ENCODE results near the gene GALNT13.

Gene GALNT13

GRCh38 chr2:154226931-154227330 lies 355.2 kb downstream of the GALNT13 start:
- no peak for DNase-seq (ENCODE audit: low spot score)

DNA sequence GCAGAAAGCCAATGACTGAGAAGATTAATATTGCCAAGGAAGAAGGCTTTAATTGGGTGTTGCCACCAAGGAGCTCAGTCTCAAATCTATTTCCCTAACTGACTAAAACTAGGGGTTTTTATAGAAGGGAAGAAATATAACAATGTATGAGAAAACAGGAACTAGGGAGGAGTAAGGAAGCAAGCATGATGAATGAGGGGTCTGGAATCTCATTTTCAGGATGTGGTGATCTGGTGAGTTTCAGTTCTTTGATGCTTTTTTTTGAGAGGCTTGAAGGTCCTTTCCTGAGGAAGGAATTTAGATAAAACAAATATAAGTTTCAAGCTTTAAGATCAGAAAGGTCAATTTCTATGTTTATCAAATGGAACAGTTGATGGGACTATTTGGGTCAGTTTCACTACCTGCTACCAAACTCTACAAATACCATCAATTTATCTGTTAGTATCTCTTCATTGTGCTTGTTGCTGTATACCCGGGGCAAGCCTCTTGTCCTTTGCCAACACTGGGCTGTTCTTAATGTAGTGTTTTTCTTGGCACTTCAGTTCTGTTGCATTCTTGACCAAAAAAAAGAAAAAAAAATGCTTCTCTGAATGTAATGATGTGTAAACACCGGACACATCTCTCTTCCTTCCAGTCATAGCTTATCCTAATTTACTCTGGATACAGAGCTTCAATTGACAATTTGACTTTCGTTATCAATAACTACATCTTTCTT lies 357.0 kb downstream of the GALNT13 start:
- no peak for DNase-seq (ENCODE audit: low spot score)

DNA sequence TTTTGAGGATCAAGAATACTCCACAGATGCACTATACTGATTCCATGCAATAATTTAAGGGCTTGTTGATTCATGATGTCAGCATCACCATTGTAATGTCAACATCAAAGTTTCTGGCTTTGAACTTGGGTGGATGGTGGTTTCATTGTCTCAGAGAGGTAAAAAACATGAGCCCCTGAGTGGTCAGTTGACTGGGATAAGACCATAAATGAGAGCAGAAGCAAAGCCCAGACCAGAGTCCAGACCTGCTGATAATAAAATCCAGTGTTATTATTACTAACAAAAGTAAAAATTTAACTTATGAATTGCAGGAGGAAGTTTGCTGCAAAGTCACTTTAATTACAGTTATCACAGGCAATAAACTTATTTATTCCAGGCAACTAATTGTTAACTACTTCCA lies 358.2 kb downstream of the GALNT13 start:
- no peak for DNase-seq (ENCODE audit: low spot score)

DNA sequence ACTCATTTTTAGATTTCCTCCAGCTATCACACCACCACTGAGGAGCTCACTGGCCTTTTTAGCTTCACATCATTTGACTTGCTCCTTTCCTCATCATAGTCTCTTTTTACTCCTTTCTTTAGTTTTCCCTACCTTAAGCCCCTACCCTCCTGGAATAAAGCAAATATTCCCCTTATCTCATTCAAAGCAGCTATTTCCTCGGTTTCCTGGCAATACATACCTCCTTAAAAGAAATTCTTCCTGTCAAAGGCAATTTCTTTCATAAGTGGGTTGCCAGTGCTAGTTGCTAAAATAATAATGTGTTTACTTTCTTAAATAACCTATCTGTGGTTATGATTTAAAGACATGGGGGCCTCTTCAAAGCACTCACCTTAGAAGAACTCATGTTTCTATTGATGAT lies 359.3 kb downstream of the GALNT13 start:
- DNase-seq (ENCODE audit: low spot score), result no peak

- DNase-seq (ENCODE audit: low spot score), result no peak
Observed at GRCh38 chr2:154233231-154233630, 361.5 kb downstream of the GALNT13 start.

DNA sequence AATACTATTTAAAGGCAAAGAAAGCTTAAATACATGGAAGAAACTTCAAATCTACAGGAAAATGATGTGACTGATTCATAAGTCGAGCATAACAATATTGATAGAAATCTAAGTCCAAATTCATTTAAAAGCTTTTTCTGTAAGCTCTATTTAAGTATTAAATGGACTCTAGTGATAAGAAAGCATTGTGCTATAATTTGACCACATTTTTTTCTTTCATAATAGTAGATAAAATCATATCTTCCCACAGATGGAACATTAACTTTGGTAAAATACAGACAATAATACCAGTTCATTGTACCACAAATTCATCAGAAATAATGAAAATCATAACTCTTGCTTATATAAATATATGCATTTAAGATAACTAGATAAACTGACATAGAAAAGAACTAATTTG lies 366.5 kb downstream of the GALNT13 start:
- DNase-seq (ENCODE audit: low spot score), result no peak

DNA sequence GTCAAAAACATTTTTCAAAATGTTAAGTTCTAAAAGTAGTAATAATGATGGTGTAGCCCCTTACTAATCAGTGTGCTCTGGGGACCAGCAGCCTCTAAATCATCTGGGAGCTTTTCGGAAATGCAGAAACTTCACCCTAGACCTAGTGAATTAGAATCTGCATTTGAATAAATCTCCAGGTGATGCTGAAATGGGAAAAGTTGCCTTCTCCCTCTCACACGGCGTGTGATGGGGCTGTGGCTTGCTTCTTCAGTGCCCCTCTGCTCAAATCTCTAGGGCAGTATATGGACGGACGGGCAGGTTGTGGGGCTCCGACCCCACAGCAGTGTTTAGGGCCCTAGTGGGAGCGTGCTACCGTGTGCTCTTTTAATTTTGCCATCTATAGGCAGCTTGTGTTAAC lies 368.6 kb downstream of the GALNT13 start:
- no peak for DNase-seq (ENCODE audit: low spot score)

DNA sequence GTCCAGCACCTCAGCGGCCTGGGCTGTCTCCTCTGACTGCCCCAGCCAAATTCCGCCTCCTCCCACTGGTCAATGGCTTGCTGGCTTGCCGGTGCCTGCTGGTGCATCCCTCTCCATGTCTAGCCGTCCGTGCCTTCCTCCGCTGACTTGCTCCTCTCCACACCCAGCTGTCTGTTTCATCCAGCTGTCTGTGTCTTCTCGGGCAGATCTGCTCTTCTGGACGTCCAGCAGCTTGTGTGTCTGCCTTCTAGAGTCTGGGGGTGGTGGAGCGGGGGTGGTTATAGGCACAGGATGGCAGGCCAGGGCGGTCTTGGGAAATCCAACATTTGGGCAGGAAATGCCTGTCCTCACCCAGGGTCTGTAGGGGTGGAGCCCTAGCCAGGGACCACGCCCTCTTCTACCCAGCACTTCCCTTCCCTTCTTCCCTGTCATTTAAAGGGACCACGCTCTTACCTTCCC lies 369.2 kb downstream of the GALNT13 start:
- no peak for DNase-seq (ENCODE audit: low spot score)

- DNase-seq (ENCODE audit: low spot score), result no peak
Observed at GRCh38 chr2:154242687-154243086, 371.0 kb downstream of the GALNT13 start.

DNA sequence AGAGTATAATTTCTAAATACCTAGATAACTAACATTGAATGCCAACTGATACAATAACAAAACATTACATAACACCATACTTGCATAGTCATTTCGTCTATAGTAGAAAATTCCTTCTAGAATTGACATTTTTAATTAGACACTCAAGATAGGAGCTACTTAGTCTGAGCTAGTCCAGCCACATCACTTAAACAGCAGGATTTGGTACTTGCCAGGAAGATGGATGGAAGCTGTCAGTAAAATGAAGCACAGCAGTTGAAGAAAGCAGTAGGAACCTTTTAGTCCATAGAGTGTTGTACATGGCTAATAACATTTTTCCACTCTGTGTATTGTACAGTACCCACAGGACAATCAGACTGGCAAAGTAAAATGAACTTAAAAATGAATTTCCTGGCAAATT lies 372.0 kb downstream of the GALNT13 start:
- DNase-seq (ENCODE audit: low spot score), result no peak

GRCh38 chr2:154244932-154245331 lies 373.2 kb downstream of the GALNT13 start:
- DNase-seq (ENCODE audit: low spot score), result no peak

GRCh38 chr2:154247503-154247902 lies 375.8 kb downstream of the GALNT13 start:
- no peak for DNase-seq (ENCODE audit: low spot score)

GRCh38 chr2:154256136-154256535 lies 384.4 kb downstream of the GALNT13 start:
- no peak for DNase-seq (ENCODE audit: low spot score)

DNA sequence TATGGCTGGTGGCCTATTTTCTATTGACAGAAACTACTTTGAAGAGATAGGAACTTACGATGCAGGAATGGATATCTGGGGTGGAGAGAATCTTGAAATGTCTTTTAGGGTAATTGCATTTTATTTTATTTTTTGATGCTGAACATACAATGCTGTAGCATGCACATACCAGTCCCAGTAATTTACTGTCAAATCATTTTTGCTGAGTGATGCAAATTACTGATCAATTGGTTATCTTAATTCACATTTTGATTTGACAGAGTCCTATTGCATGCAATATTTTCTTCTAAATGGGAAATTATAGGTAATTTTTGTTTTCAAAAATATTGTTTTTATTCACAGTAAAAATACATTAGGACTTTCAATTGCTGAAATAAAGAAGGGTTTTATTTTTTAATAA lies 387.3 kb downstream of the GALNT13 start:
- no peak for DNase-seq (ENCODE audit: low spot score)

- no peak for DNase-seq (ENCODE audit: low spot score)
Observed at GRCh38 chr2:154261473-154262027, 389.8 kb downstream of the GALNT13 start.

DNA sequence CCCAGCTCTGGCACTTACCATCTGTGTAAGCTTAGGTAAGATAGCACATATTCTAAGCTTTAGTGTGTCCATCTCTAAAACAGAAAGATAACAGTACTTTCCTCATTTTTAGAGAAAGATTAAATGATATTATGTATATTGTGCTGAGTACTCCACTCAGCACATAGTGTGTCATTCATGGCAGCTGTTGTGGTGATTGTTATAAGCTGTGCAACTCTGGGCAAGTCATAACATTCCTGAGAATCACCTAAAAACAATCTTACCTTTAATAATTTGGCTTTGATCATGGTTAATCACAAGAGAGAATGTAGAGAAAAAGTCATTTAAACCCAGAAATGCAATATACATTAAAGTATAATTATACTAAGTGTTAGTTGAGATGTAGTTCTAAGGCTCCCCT lies 391.5 kb downstream of the GALNT13 start:
- DNase-seq (ENCODE audit: low spot score), result no peak

- DNase-seq (ENCODE audit: low spot score), result no peak
Observed at GRCh38 chr2:154264024-154264423, 392.3 kb downstream of the GALNT13 start.

GRCh38 chr2:154267983-154268382 lies 396.3 kb downstream of the GALNT13 start:
- no peak for DNase-seq (ENCODE audit: low spot score)

DNA sequence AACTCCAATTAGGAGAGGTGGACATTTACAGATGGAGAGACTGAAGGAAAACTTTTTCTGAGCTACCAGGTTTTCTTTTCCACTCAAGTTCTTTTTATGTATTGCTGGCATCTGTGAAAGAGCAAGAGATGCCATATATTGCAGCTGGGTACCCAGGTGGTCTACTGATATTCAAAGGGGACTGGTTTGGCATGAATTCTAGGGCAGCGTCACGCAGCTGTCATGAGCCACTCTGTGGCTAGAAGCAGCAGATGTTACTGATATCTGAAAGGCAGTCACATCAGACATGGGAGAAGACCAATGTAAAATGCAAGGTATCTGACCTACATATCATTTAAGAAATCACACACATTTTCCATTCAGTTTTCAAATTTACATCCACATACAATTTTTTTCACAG lies 408.8 kb downstream of the GALNT13 start:
- DNase-seq (ENCODE audit: low spot score), result no peak

- no peak for DNase-seq (ENCODE audit: low spot score)
Observed at GRCh38 chr2:154289870-154290269, 418.1 kb downstream of the GALNT13 start.

DNA sequence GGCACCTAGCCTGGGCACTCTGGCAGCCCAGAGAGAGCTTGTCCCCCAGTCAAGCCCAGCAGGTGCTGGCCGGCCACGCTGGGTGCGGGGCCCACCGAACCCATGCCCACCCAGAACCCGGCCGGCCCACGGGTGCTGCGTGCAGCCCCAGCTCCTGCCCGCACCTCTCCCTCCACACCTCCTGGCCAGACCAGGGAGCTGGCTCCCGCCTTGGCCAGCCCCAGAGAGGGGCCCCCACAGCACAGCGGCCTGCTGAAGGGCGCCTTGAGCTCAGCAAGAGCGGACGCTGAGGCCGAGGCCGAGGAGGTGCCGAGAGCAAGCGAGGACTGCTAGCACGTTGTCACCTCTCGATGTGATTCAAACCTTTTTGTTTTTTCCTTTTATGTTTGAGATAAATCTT lies 419.8 kb downstream of the GALNT13 start:
- DNase-seq (ENCODE audit: low spot score), result no peak

GRCh38 chr2:154291927-154292326 lies 420.2 kb downstream of the GALNT13 start:
- no peak for DNase-seq (ENCODE audit: low spot score)

GRCh38 chr2:154293864-154294263 lies 422.1 kb downstream of the GALNT13 start:
- no peak for DNase-seq (ENCODE audit: low spot score)
